ENCODE measurements around the gene DESI2. TPM values are rescaled to one million over a fixed set of nuclear protein-coding genes. Genes with fewer than 3 reads are reported as not detected.
"Not testable (repeated sequence)": the region's sequence is repeated elsewhere in the genome, so short reads cannot be mapped to it uniquely, and the experiment has no call there.

DESI2 gene
- total RNA-seq, 1 donor from 2014 or later = 26.1 TPM

- intact Hi-C loops (cut with micrococcal nuclease) = loop anchor here (2.0 to 10.0 kb wide), 5 partner anchors 330 to 1303 kb away; partner anchors contain the start of gene KIF26B
These were observed 1.4 kb downstream of the DESI2 start for GRCh38 chr1:244654108-244655038.

- intact Hi-C loops (cut with micrococcal nuclease) = loop anchor here (2.0 to 10.0 kb wide), 3 partner anchors 330 to 500 kb away; partner anchors contain the start of gene KIF26B
These were observed 2.3 kb downstream of the DESI2 start for GRCh38 chr1:244655186-244655585.

- intact Hi-C loops (cut with micrococcal nuclease) = loop anchor here (10.0 kb wide), 2 partner anchors 333 to 497 kb away; partner anchors contain the start of gene KIF26B
These were observed 4.5 kb downstream of the DESI2 start for GRCh38 chr1:244657421-244657820.

- intact Hi-C loops (cut with micrococcal nuclease) = loop anchor here (10.0 kb wide), 2 partner anchors 335 to 495 kb away; partner anchors contain the start of gene KIF26B
These were observed 6.8 kb downstream of the DESI2 start for GRCh38 chr1:244659694-244660093.

- intact Hi-C loops (cut with micrococcal nuclease) = no loop called here
These were observed 7.7 kb downstream of the DESI2 start for GRCh38 chr1:244660595-244660994.

- intact Hi-C loops (cut with micrococcal nuclease) = not testable (repeated sequence)
These were observed 8.8 kb downstream of the DESI2 start for GRCh38 chr1:244661569-244662312.

- intact Hi-C loops (cut with micrococcal nuclease) = no loop called here
These were observed 9.7 kb downstream of the DESI2 start for GRCh38 chr1:244662599-244662998.

GRCh38 chr1:244664353-244664752 is 11.4 kb downstream of the DESI2 start:
- intact Hi-C loops (cut with micrococcal nuclease) = no loop called here

- intact Hi-C loops (cut with micrococcal nuclease) = no loop called here
These were observed 12.9 kb downstream of the DESI2 start for GRCh38 chr1:244665771-244666217.

- intact Hi-C loops (cut with micrococcal nuclease) = not testable (repeated sequence)
These were observed 13.9 kb downstream of the DESI2 start for GRCh38 chr1:244666672-244667418.

GRCh38 chr1:244667797-244668196 is 14.9 kb downstream of the DESI2 start:
- intact Hi-C loops (cut with micrococcal nuclease) = no loop called here

GRCh38 chr1:244672946-244673682 is 20.2 kb downstream of the DESI2 start:
- intact Hi-C loops (cut with micrococcal nuclease) = no loop called here

- intact Hi-C loops (cut with micrococcal nuclease) = no loop called here
These were observed 21.5 kb downstream of the DESI2 start for GRCh38 chr1:244674446-244674845.

GRCh38 chr1:244675167-244675566 is 22.2 kb downstream of the DESI2 start:
- intact Hi-C loops (cut with micrococcal nuclease) = no loop called here

- intact Hi-C loops (cut with micrococcal nuclease) = no loop called here
These were observed 25.8 kb downstream of the DESI2 start for GRCh38 chr1:244678697-244679096.

- intact Hi-C loops (cut with micrococcal nuclease) = no loop called here
These were observed 27.7 kb downstream of the DESI2 start for GRCh38 chr1:244680667-244681066.

GRCh38 chr1:244682087-244682486 is 29.2 kb downstream of the DESI2 start:
- intact Hi-C loops (cut with micrococcal nuclease) = not testable (repeated sequence)

- intact Hi-C loops (cut with micrococcal nuclease) = no loop called here
These were observed 43.0 kb downstream of the DESI2 start for GRCh38 chr1:244695937-244696336.

GRCh38 chr1:244699741-244700140 is 46.8 kb downstream of the DESI2 start:
- intact Hi-C loops (cut with micrococcal nuclease) = no loop called here

- intact Hi-C loops (cut with micrococcal nuclease) = no loop called here
These were observed 47.9 kb downstream of the DESI2 start for GRCh38 chr1:244700808-244701207.
